GM12878 (cell line): ENCODE data around the gene USP11.

Experiments used
- MTA3 ChIP-seq: IDR thresholded peaks from 2 replicates; pipeline ENCODE4 v1.6.1; 2012; ENCODE audit warnings: low read length, inconsistent platforms, borderline replicate concordance
- TF ChIP-seq, protein P1 (sequence below): fragments of 450-650 bp; IDR thresholded peaks from 2 replicates; pipeline ENCODE4 v1.6.1; 2017; ENCODE audit warnings: mild to moderate bottlenecking

DNA sequence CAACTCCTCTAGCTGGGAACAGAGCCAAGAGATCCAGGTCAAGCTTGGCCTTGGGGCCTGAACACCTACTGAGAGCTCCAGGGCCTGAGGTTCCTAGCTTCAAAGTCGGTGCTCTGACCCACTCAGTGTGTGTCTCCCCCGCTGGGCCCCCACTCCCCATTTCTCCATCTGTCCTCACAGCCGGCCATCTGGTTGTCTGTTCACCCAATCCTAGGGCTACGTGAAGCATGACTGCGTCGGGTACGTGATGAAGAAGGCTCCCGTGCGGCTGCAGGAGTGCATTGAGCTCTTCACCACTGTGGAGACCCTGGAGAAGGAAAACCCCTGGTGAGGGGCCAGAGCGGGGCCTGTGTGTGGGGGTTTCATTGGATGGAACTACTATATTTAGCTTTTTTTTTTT is 12.3 kb downstream of the USP11 start:
- TF ChIP-seq, protein P1, sequence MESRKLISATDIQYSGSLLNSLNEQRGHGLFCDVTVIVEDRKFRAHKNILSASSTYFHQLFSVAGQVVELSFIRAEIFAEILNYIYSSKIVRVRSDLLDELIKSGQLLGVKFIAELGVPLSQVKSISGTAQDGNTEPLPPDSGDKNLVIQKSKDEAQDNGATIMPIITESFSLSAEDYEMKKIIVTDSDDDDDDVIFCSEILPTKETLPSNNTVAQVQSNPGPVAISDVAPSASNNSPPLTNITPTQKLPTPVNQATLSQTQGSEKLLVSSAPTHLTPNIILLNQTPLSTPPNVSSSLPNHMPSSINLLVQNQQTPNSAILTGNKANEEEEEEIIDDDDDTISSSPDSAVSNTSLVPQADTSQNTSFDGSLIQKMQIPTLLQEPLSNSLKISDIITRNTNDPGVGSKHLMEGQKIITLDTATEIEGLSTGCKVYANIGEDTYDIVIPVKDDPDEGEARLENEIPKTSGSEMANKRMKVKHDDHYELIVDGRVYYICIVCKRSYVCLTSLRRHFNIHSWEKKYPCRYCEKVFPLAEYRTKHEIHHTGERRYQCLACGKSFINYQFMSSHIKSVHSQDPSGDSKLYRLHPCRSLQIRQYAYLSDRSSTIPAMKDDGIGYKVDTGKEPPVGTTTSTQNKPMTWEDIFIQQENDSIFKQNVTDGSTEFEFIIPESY = no peak
- TF ChIP-seq MTA3 = no peak
